HL-60/S4 treated with retinoic acid at 250 ng/mL for 4 days and 3 days (cell line): Measurements from ENCODE around the gene EVA1B.

ENCODE experiments used
- in situ Hi-C: fragments of 300-500 bp; cut with MboI; formaldehyde crosslinking; loops from 2 replicates; pipeline ENCODE4 v1.7.0; 2022; ENCODE audit warnings: low sequenced_read_pairs

Gene EVA1B

GRCh38 chr1:36323636-36324352 lies at the start of gene EVA1B:
Gene EVA1B, minus strand, starts transcription at chr1:36323645. Its CDS starts 608 bp downstream, at chr1:36323037.
- in situ Hi-C loops, result no loop called here

GRCh38 chr1:36372617-36373016 lies 49.2 kb upstream of the EVA1B start:
- in situ Hi-C loops, result no loop called here

GRCh38 chr1:36369061-36369861 lies 45.8 kb upstream of the EVA1B start:
- in situ Hi-C loops, result no loop called here

GRCh38 chr1:36367798-36368197 lies 44.4 kb upstream of the EVA1B start:
- in situ Hi-C loops, result no loop called here

GRCh38 chr1:36367066-36367465 lies 43.6 kb upstream of the EVA1B start:
- in situ Hi-C loops, result no loop called here

GRCh38 chr1:36366091-36366661 lies 42.7 kb upstream of the EVA1B start:
- in situ Hi-C loops, result no loop called here

- in situ Hi-C loops, result no loop called here
Measured at GRCh38 chr1:36365381-36365780, 41.9 kb upstream of the EVA1B start.

- in situ Hi-C loops, result no loop called here
Measured at GRCh38 chr1:36359911-36360550, 36.6 kb upstream of the EVA1B start.

GRCh38 chr1:36359383-36359782 lies 35.9 kb upstream of the EVA1B start:
- in situ Hi-C loops, result no loop called here

GRCh38 chr1:36358514-36359084 lies 35.2 kb upstream of the EVA1B start:
- in situ Hi-C loops, result no loop called here

GRCh38 chr1:36355811-36356210 lies 32.4 kb upstream of the EVA1B start:
- in situ Hi-C loops, result no loop called here

GRCh38 chr1:36354486-36354885 lies 31.0 kb upstream of the EVA1B start:
- in situ Hi-C loops, result no loop called here

GRCh38 chr1:36352910-36353878 lies 29.7 kb upstream of the EVA1B start:
- in situ Hi-C loops, result no loop called here

- in situ Hi-C loops, result no loop called here
Measured at GRCh38 chr1:36352125-36352909, 28.9 kb upstream of the EVA1B start.

- in situ Hi-C loops, result no loop called here
Measured at GRCh38 chr1:36351227-36351977, 28.0 kb upstream of the EVA1B start.

- in situ Hi-C loops, result no loop called here
Measured at GRCh38 chr1:36350659-36351226, 27.3 kb upstream of the EVA1B start.

- in situ Hi-C loops, result no loop called here
Measured at GRCh38 chr1:36349839-36350238, 26.4 kb upstream of the EVA1B start.

- in situ Hi-C loops, result no loop called here
Measured at GRCh38 chr1:36349241-36349671, 25.8 kb upstream of the EVA1B start.
